NCI-H1048 (cell line): ENCODE measurements around the gene RASL12.
A peak's percentile ranks its signal among the peaks of the same experiment; 100 is the strongest.
"Not testable (repeated sequence)": the region's sequence is repeated elsewhere in the genome, so short reads cannot be mapped to it uniquely, and the experiment has no call there.

ENCODE experiments used
- DNase-seq: peaks from one replicate; lab custom pipeline; 2025; lab: John Stamatoyannopoulos, UW

The RASL12 gene

GRCh38 chr15:65055201-65055870 lies 12.5 kb downstream of the RASL12 start:
- no peak for DNase-seq

- DNase-seq = no peak
Observed at GRCh38 chr15:65054333-65055200, 13.2 kb downstream of the RASL12 start.

GRCh38 chr15:65052956-65053355 lies 14.8 kb downstream of the RASL12 start:
- DNase-seq = no peak

DNA sequence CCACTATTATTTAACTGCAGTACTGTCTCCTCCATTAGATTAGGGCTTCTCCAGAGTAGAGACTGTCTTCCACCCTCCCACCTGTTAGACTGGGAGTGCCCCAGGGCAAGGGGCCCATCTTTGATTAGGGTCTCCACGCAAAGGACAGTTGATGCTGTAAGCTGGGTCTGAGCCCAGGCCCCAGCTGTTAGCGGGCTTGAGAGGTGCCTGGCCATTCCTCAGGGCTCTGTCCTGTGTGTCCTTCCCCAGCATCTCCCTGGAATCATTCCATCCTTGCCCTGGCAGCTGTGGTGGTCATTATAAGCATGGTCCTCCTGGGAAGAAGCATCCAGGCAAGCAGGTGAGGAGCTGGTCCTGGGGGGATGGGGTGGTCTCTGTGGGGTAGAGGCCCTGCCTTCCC lies 16.5 kb downstream of the RASL12 start:
- DNase-seq = no peak

GRCh38 chr15:65050270-65050669 lies 17.5 kb downstream of the RASL12 start:
- no peak for DNase-seq

DNA sequence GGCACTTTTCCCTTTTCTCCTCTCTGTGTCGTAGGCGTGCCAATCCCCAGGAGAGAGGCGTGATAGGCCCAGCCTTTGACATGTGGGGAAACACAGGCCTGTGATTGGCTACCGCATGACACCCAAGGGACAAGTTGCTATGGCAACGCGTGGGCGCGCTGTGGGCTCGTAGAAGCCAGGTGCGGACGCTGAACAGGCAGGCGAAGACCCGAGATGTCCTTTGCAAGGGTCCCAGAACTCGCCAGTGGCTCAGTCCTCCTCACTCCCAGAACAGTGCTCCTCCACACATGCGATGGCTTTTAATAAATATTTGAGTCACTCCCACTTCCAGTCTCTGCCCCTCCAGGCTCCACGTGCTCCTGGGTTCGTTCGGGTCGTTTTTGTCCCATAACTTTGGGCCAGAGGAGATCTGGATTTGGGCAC lies 18.4 kb downstream of the RASL12 start:
- DNase-seq = peak; percentile 75

- no peak for DNase-seq
Observed at GRCh38 chr15:65048241-65048640, 19.6 kb downstream of the RASL12 start.

DNA sequence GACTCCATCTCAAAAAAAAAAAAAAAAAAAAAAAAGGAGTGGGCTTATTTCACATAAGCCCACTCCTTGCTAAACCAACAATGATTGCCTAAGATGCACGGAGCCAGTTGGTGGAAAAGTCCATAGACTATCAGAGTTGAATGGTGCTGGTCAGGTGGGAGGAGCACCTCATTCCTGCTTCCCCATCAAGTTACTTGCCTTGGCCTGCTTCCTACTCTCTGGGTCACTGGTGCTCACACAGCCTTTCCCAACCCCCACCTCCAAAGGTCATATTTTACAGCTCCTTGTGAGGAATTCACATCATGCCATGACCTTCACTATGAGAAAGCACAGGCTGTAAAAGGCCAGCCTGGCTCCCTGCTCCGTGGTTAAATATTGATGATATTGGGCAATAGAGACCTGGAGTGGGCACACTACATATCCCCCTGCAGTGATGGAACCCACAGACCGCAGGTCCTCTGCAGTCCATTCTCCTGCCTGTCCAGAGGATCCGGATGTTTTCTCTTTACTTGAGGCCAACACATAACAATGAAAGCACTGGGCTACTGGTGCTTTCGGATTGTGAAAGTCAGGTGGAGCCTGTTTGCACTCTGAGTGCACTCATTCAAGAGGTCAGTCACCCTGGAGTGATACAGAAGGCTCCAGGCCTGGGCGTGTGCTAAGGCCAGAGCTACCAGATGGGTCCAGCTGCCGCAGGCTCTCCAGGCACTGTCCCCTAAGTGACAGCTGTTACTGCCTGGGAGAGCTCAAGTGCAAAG lies 22.9 kb downstream of the RASL12 start, which contains the start of gene SLC51B:
SLC51B (plus strand) TSS at position 664 of the 758 bp plus-strand sequence. CDS start 4,618 bp downstream, outside the sequence.
- DNase-seq = no peak

GRCh38 chr15:65044218-65044617 lies 23.6 kb downstream of the RASL12 start:
- DNase-seq = not testable (repeated sequence)

DNA sequence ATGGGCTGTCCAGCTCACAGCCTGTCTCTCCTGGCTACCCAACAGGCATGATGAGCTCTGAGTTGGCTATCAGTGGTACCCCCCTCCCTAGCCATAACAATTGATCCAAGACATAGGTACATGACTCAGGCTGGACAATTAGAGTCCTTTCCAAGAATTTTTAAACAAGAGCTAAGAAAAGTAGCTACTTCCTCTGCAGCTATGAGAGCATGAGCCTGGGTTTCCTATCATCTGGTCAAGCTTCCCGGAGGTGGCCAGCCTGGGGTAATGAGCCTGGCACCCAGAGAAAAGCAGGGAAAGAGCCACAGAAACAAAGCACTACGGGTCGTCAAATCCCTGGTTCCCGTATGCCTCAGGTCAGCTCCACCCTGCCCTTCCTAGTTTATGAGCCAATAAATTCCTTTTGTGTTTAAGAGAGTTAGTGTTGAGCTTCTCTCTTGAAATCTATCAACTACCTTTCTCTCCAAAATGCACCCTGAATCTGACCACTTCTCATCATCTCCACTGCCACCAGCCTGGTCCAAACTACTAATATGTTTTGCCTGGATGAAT lies 24.9 kb downstream of the RASL12 start:
- DNase-seq = no peak

GRCh38 chr15:65041787-65042186 lies 26.0 kb downstream of the RASL12 start:
- no peak for DNase-seq

DNA sequence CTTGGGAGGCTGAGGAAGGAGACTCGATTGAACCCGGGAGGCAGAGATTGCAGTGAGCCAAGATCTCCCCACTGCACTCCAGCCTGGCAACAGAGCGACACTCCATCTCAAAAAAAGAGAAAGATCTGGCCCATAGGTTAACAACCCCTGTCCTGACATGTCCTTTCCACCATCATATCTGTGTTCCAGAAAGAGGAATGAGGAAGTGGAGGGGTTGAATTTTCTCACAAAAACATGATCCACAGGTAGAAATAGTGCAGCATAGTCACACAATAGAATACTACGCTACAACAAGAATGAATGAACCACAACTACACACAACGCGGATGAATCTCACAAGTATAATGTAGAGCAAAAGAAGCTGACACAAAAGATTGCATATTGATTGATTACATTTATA lies 27.3 kb downstream of the RASL12 start:
- DNase-seq = no peak

- no peak for DNase-seq
Observed at GRCh38 chr15:65038836-65039235, 29.0 kb downstream of the RASL12 start.

GRCh38 chr15:65038428-65038827 lies 29.4 kb downstream of the RASL12 start:
- DNase-seq = no peak

- DNase-seq = no peak
Observed at GRCh38 chr15:65037309-65037708, 30.5 kb downstream of the RASL12 start.

DNA sequence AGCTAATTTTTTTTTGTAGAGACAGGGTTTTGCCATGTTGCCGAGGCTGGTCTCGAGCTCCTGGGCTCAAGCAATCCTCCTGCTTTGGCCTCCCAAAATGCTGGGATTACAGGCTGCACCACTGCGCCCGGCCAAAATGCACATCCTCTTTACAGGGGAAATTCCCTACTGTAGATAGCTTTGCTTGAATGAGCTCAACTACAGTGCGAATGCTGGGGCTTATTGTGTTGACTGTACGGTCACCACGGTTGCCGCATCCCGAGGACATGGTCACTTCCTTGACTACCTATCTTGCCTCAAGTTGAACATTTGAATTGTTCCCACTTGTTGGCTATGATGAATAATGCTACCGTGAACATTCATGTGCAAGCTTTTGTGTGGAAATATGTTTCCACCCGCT lies 33.1 kb downstream of the RASL12 start:
- DNase-seq = no peak

GRCh38 chr15:65033659-65034269 lies 34.0 kb downstream of the RASL12 start:
- DNase-seq = no peak

DNA sequence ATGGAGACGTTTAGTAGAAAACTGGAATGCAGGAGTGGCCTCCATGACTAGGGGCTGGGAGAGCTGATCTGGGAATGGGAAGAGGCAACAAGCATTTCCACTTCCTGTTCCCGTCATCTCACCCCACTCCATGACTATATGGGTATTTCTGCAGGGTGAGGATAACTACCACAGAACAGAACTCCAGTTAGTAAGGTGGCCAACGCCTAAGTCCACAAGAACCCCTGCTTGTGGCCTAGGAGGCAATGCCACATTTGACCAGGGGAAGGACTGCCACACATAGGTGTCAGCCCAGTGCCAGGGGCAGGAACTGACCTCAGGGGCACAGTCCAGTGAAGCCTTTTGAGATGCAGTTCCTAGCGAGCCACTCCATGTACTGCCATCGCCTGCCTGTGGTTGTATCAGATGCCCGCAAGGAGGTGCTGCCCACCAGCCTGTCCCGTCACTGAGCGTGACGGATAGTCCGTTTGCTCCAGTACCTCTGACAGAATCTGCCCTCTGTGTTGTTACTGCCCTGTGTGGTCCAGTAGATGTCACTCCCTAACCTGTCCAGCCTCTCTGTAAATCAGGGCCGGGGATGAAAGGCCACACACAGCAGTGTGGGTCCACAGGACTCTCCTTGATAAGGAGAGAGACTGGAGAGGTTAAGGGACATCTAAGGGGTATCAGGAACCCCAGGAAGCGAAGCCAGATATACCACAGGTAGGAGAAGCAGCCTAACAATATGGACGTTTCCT lies 34.8 kb downstream of the RASL12 start:
- DNase-seq = no peak

DNA sequence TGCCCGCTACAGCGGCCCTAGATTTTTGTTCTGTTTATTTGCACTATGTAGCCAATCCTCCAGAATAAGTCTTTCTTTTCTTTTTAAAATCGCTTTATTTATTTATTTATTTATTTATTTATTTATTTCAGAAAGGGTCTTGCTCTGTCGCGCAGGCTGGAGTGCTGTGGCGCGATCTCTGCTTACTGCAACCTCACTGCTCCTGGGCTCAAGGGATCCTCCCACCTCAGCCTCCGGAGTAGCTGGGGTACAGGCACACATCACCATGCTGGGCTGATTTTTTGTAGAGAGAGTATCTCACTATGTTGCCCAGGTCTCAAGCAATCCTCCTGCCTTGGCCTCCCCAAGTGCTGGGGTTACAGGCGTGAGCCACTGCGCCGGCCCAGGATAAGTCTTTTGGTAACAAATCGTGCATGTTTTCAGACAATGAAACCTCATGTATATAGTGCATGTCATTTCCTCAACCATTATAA lies 38.0 kb downstream of the RASL12 start:
- no peak for DNase-seq

DNA sequence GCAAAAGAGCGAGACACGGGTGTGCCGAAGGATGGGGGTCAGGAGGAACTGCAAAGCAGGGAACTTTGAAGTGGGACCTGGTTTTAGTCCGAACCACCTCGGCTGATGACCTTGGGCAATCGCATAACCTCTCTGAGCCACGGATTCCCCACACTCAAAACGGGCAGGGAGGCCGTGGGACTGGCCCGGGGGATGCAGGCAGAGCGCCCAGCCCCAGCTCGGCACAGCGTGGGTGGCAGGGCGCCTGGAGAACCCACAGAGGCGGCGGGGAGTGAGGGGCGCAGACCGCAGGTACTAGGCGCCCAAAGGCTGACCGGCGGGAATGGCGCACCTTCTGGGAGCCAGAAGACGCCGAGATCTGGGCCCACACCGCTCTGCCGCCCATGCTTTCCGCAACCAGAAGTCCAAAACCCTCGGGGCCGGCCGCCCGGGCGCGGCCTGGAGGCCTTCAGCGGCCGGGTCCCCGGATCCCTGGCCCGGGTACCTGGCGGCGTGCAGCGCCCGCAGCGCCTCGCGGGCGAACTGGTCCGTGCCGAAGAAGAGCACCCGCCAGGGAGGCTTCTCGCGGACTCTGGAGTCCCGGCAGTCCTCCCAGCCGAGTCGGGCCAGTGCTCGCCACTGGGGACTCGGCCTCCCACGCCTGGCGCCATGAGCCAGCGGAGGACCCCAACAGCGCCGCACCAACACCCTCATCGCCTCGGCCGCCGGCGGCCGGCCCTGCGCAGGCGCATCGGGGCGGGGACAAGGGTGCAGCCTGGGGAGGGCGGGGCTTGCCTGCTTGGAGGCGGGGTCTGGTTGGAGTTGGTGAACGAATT lies 38.7 kb downstream of the RASL12 start, which contains the start of gene MTFMT:
MTFMT (minus strand) TSS at position 719 of the 815 bp plus-strand sequence; CDS start at position 693, 26 bp downstream.
- peak; percentile 45 for DNase-seq
